ENCODE data around the gene C11orf21. TPM values are rescaled to one million over a fixed set of nuclear protein-coding genes. Genes with fewer than 3 reads are reported as not detected.

The C11orf21 gene
- total RNA-seq, 1 donor from 2014 or later = 8.1 TPM

DNA sequence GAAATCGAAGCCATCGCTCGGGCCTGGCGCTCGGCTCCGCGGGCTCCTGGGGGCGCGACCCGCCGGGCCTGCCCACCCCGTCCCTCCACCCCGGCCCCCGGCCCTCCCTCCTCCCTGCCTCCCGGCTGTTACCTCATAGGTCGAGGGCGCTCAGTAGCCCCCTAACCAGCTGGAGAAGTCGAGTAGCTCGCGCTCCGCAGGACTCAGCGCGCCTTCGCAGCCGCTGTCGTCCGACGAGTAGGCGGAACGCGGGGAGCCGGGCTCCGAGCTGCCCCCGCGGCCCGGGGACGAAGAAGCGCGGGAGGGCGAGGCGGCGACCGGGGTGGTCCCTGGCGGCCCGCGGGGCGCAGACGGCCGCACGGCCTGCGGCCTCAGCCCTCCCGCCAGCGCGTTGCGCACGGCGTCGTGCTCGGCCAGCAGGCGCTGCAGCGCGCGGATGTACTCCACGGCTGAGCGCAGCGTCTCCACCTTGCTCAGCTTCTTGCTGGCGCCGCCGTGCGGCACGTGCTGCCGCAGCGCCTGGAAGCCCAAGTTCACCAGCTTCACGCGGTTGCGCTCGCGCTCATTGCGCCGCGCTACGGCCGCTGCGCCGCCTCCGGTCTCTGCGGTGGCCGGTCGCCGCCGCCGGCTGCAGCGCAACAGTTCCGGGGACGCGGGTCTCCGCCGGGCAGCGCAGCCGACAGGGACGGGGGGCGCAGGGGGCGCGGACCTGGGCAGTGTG is 32.0 kb downstream of the C11orf21 start:
- Histone ChIP-seq H3K9me3 (no peaks in the 10 kb centered on the region), H3K4me1 (peaks cover 22% of the 10 kb centered on the region), H3K36me3 (no peaks in the 10 kb centered on the region), H3K27me3 (peaks cover 7% of the 10 kb centered on the region), H3K27ac (no peak overlapping the region), H3K4me3 (peak overlapping the region; percentile 53 to 62)
- DNase-seq (ENCODE audit: extremely low spot score in 2 of 2) = peak in 1 of 2 donors; percentile 74
- intact Hi-C loops (cut with DNase I) = no loop called here
- TF ChIP-seq, protein P1, sequence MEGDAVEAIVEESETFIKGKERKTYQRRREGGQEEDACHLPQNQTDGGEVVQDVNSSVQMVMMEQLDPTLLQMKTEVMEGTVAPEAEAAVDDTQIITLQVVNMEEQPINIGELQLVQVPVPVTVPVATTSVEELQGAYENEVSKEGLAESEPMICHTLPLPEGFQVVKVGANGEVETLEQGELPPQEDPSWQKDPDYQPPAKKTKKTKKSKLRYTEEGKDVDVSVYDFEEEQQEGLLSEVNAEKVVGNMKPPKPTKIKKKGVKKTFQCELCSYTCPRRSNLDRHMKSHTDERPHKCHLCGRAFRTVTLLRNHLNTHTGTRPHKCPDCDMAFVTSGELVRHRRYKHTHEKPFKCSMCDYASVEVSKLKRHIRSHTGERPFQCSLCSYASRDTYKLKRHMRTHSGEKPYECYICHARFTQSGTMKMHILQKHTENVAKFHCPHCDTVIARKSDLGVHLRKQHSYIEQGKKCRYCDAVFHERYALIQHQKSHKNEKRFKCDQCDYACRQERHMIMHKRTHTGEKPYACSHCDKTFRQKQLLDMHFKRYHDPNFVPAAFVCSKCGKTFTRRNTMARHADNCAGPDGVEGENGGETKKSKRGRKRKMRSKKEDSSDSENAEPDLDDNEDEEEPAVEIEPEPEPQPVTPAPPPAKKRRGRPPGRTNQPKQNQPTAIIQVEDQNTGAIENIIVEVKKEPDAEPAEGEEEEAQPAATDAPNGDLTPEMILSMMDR (IDR thresholded peaks at IDR 0.05) = no peak
- no peak for TF ChIP-seq POLR2A (IDR thresholded peaks at IDR 0.05)
- TF ChIP-seq POLR2AphosphoS5 (IDR thresholded peaks at IDR 0.05; ENCODE audit: insufficient read depth in 1 of 2, low read depth in 1 of 2) = no peak

DNA sequence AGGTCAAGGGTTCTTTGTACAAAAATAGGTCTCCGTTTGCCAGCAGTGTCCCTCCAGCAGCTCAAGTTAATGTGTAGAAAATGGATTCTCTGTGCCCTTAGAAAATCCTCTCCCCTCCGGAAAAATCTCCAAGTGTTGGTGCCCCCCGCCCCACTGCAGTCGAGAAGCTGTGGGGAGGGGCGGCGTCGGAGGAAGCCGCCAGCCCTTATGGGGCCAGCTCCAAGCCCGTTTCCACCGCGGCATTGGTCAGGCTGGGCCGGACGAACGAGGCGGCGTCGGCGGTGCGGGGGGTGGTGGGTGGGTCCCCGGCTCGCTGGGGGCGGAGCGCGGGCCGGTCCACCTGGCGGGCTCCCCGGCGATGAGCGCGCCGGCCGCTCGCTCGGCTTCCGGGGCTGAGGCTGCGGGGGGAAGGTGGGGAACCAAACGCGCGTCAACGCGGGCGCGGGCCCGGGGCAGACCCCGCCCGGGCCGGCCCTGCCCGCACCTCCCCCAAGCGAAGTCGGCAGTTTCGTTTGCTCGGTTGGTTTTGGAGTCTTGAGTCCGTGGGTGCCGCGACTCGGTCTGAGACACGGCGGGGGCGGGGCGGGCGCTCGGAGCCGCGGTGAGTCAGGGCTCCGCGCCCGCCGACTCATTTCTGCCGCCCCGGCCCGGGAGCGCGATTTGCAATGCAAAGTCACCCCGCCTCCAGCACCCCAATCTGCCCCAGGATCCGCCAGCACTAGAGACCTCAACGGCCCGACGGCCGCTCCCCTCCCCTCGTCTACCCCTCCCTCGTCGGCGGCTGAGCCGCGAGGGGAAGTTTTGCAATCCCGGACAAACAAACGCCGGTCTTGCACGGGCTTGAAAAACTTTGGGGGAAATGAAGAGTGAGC is 32.8 kb downstream of the C11orf21 start:
- peak; percentile 77 to 82 for DNase-seq (ENCODE audit: extremely low spot score in 2 of 2)
- Histone ChIP-seq H3K27ac (peak overlapping the region; percentile 49), H3K9me3 (no peaks in the 10 kb centered on the region), H3K4me1 (peaks cover 22% of the 10 kb centered on the region), H3K36me3 (no peaks in the 10 kb centered on the region), H3K4me3 (peak overlapping the region; percentile 53 to 62), H3K27me3 (peaks cover 7% of the 10 kb centered on the region)
- TF ChIP-seq POLR2AphosphoS5 (IDR thresholded peaks at IDR 0.05; ENCODE audit: insufficient read depth in 1 of 2, low read depth in 1 of 2) = peak in 1 of 2 donors; percentile 37
- TF ChIP-seq POLR2A (IDR thresholded peaks at IDR 0.05) = no peak
- intact Hi-C loops (cut with DNase I) = no loop called here

DNA sequence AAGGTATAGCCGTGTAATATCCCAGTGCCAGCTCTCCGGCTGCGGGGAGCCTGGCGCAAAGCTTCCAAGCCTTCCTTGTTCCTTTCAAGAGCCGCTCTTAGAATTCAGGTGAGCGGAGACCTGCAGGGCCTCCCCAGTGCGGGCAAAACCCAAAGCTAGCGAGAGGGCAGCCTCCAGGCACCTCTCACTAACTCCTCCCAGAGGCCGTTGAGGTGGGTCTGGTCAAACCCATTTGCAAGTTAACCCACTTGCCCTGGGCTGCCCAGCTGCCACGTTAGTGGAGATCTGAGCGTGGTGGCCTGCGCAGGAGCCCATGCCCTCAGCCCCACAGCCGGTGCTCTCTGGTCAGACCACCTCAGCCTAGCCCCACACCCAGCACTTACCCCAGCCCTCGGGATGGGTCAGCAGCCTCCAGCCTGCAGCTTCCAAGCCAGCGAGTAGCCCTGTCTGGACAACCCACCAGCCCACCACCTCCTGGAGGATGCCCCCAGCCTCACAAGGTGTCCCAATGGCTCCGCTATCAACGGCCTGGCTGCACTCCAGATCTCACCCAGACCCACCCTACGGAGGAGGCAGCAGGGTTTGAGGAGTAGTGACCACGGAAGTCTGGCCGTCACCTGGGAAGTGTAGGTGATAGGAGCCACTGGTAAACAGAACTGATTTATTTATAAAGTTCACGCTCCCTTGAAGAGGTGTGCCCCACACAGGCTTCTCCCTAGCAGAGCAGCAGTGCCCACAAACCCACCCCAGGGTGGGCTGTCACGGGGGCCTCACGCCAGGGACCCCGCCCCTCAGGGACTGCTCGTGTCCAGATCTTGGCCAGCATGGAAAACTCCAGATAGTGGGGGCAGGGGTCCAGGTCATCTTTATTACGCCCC is 33.6 kb downstream of the C11orf21 start:
- Histone ChIP-seq H3K27me3 (peaks cover 7% of the 10 kb centered on the region), H3K4me3 (peak overlapping the region; percentile 53 to 62), H3K4me1 (peaks cover 22% of the 10 kb centered on the region), H3K9me3 (no peaks in the 10 kb centered on the region), H3K36me3 (no peaks in the 10 kb centered on the region), H3K27ac (no peak overlapping the region)
- DNase-seq (ENCODE audit: extremely low spot score in 2 of 2) = peak; percentile 85 to 90
- no peak for TF ChIP-seq POLR2AphosphoS5 (IDR thresholded peaks at IDR 0.05; ENCODE audit: insufficient read depth in 1 of 2, low read depth in 1 of 2)
- no peak for TF ChIP-seq POLR2A (IDR thresholded peaks at IDR 0.05)
- TF ChIP-seq, protein P1 (IDR thresholded peaks at IDR 0.05) = no peak
- intact Hi-C loops (cut with DNase I) = no loop called here

DNA sequence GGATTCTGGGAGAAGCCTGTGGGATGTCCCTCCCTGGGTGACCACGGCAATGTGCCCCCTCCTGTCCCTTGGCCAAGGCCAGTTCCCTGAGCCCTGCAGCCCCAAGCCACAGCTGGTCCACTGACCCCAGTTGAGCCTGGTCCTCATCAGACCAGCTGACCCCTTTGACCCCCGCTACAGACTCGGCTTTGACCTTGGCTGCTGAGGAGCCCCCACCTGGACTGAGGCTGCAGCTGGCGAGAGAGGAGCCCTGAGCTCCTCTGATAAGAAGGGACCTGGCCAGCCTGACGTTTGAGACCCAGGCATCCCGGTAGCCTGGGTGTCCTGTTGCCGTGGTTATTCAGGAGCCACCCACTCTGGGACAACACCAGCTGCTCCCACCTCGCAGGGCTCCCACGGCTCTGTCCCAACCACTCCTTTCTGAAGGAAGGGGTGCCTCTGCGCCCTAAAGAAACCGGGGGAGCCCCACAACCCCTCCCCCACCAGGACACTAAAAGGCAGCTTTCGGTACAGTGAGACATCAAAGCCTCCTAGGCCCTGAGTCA is 34.3 kb downstream of the C11orf21 start:
- Histone ChIP-seq H3K27ac (no peak overlapping the region), H3K9me3 (no peaks in the 10 kb centered on the region), H3K27me3 (peaks cover 7% of the 10 kb centered on the region), H3K36me3 (no peaks in the 10 kb centered on the region), H3K4me1 (peaks cover 22% of the 10 kb centered on the region), H3K4me3 (no peak overlapping the region)
- TF ChIP-seq, protein P1 (IDR thresholded peaks at IDR 0.05) = no peak
- no peak for TF ChIP-seq POLR2AphosphoS5 (IDR thresholded peaks at IDR 0.05; ENCODE audit: insufficient read depth in 1 of 2, low read depth in 1 of 2)
- TF ChIP-seq POLR2A (IDR thresholded peaks at IDR 0.05) = no peak
- DNase-seq (ENCODE audit: extremely low spot score in 2 of 2) = peak; percentile 77 to 79
- intact Hi-C loops (cut with DNase I) = no loop called here

Data from vagina (tissue), 2 donors.